GM19372 (cell line): ENCODE data around the gene GRM7.
A peak's percentile ranks its signal among the peaks of the same experiment; 100 is the strongest.

Experiments used
- ATAC-seq: cut with Tn5 transposase; IDR thresholded peaks from one replicate; pipeline ENCODE4 v1.9.1; 2021; ENCODE audit warnings: mild to moderate bottlenecking, low read depth, moderate library complexity; ENCODE audit not compliant: unreplicated experiment

GRM7 gene

DNA sequence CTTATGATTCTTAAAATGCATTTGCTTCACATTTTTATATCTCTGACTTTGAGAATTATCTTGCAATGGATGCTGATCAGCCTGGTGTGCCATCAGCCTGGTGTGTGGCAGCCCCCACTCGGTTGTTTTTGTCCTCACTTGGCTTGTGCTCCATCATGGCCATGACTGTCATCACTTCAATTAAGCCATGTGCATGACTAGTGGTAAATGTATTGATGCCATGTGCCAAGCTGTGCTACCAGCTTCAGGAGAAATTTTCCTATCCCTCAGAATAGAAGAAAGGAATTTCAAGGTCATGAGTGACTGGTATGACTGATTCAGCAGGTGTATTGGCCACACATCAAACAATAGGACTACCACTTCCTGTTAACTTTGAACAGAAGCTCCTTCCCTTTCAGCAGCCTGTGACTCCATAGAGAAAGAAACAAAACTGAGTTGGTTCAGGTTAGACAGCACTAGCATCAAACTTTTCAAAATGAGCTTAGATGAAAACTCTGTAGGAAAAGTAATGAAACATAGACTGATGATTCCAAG lies 251.7 kb downstream of the GRM7 start:
- ATAC-seq, result no peak

DNA sequence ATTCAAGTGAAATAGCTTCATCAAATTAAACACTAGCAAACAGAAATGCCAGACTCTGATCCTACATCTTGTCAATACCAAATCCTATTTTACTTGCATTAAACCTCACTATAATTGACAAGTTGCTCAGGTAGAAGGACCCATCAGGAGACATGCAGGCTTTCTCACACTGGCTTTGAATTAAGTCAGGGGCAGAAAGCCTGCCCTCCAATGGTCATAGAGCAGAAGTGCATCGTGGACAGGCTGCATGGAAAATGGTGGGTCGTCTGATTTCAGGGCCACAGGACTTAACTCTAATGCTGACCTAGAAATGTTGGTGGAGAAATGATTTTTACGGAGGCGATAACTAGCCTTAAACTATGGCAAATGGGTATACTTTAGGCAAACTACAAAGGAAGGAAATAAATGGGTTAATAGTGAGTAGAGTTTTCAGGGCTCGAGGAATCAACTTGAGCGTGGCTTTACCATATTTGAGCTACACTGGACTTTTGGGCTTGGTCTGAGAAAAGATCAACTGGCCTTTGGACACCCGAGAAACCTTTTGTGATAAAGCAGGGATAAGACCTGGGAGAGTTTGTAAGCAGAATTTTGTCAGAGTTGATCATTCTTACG lies 283.9 kb downstream of the GRM7 start:
- ATAC-seq, result no peak

DNA sequence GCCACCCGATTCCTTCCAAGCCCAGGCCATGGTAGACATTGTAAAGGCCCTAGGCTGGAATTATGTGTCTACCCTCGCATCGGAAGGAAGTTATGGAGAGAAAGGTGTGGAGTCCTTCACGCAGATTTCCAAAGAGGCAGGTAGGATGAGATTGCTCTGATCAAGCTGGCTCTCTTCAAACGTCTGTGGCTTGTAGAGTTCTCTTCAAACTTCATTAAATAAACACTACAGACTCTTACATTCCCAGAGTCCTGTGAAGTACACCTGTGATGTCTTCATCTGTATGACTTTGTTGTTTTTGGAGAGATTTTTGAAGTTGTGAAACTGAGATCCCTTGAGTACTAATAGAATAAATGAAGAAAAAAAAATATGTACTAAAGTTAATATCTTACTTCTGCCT lies 285.6 kb downstream of the GRM7 start:
- no peak for ATAC-seq

DNA sequence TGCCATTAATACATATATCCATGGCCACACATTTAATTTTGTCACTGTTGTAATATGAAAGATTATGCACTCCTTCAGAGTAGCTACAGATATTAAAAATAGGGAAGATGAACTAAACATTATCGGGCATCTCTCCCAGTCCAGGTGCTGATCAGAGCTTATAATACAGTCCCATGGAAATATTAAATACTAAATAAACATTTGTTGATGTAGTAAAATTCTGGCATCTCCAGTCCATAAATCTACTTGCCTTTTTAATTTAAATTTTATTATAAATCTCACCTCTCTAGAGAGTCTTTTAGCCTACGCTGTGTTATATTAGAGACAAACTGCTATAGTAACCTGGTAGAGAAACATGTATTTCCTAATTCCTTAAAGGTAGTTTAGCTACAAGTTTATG lies 297.6 kb downstream of the GRM7 start:
- no peak for ATAC-seq

DNA sequence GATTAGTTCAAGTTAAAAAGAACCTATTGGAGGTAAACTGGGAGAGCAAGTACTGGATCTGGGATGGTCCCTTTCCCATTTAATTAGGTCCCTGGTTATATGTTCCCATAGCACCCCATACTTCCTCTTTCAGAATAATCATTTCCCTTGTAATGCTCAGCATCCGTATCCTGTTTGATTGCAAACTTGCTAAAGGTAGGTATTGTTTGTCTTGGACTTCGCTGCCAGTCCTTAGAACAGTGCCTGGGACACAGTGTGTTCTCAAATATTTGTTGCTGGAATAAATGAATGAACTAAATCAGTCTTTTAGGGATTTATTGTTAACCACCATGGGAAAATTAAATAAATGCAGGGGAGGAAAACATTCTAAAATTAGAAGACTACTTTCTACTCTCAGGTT lies 299.8 kb downstream of the GRM7 start:
- ATAC-seq, result no peak

DNA sequence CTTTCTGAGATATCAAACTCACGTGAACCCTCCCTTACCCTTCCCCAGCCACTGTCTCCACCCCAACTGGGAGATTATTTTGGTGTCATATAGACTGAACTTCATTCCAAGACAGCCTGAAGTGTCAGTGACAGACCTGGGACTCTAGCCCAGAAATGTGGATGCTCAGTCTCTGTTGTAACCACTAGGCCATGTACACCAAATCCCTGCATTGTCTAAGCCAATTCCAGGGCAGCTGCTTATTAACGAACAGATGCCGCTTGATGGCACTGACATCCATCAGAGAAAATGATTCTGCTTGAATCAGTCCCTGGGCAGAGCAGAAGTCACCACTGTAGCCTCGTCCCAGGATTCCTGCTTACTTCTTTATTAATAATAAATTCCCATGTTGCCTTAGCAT lies 305.5 kb downstream of the GRM7 start:
- ATAC-seq, result no peak

DNA sequence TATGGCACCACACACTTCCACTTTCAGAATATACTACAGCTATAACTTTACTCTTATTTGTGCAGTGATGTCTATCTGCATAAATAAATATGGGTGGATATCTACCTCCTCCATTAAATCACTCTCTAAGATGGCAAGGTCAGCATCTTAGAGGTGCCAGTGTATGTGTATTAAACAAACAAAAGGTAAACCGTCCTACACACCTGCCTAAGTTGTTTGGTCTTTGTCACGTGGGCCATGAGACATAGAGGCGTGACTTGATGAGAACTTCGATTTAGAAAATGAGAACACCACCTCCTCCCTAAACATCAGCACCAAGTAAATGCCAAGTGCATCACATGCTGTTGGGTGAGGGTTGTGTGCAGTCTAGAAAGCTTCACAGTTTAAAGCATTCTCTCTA lies 310.6 kb downstream of the GRM7 start:
- no peak for ATAC-seq

DNA sequence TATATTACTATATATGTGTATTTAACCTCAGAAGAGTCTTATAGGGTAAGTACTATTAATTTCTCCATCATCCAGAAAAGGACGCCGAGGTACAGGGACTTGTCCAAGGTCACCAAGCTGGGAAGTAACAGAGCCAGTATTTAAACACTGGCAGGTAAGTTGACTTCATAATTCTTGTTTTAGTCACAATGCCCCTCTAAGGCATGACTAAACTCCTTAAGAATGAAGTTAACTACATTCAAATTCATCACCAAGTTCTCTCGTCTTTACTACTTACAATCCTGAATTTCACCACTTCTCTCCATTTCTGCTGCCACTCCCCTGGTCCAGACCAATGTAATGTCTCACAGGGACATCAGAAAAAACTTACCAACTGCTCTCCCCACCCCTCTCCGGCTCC lies 312.1 kb downstream of the GRM7 start:
- no peak for ATAC-seq

DNA sequence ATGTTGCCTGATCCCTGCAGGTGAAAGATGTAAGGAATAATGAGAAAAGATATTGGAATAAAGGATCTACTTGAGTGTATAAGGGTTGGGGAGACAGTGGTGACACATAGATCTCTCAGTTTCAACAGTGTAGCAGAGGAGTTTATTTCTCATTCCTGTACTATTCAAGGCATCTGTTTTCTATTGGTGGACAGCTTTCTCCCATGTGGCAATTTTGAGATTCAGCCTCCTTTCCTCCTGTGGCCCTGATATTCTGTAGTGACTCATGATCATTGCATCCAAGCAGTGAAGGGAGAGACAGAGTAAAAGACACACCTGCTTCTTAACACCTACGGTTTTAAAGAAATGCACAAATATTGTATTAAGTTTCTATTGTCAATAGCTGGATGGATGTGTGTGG lies 327.6 kb downstream of the GRM7 start:
- ATAC-seq, result no peak

DNA sequence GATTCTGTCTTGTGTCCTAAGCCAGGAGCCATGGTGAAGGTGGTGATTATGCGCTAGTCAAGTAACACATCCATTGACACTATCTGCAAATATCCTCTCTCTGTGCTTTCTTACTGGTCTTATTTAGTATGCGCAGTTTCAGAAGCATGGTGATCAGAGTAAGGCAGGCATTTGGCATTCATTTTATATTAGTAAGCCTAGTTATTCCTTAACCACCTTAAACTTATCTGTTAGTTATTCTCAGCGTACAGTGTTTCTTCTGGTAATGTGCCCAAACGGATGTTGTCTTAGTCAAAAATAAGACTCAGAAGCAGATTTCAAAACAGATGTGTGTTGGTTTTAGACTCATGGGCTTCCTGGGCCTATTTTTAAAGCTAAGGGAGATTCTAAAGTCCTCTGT lies 329.2 kb downstream of the GRM7 start:
- peak; percentile 65 for ATAC-seq

DNA sequence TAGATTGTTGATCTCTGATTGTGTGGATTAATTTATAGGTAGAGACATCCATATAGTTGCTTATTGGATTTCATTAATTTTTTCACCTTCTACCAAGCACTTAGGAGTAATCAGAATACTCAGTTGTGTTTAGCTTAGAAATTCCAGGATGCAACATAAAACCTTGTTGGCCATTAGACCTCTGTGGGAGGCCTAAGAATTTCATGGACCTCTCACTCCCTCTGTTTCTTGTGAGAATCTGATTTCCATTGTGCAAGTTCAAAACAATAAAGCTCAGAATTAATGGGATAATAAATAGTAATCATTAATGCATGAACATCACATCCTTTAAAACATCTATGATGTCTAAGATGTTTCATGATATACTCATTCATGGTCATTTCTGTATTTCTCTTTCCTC lies 332.4 kb downstream of the GRM7 start:
- no peak for ATAC-seq

DNA sequence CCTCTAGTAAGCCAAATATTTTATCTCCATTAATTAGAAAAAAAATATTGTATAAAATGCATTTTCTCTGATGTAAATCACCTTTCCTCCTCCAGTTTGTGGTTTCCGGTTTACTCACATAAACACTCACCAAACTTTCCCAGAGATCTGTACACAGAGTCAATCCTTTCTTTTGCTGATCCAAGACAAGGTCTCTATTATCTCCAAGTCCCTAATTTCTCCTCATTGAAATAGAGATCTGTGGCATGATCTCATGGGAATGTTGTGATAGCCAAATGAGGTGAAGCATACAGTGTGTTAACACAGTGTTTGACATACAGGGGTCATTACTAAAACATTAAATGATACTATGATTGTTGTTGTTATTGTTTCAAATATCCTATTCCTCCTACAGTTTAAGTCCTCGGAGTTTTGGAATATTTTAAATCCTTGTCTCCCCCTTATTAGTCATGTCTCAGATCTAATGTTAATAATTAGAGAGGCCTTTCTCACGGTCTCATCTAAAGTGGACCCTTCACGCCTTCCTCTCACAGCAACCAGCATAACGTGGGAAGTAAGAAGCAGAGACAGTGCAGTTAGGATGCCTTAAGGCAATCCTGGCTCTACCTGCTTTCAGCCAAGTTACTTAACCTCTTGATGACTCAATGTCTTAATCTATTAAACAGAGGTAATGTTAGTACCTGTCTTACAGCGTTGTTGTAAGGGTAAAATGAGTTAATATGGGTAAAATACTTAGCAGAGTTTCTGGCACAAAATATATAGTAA lies 333.3 kb downstream of the GRM7 start:
- no peak for ATAC-seq

DNA sequence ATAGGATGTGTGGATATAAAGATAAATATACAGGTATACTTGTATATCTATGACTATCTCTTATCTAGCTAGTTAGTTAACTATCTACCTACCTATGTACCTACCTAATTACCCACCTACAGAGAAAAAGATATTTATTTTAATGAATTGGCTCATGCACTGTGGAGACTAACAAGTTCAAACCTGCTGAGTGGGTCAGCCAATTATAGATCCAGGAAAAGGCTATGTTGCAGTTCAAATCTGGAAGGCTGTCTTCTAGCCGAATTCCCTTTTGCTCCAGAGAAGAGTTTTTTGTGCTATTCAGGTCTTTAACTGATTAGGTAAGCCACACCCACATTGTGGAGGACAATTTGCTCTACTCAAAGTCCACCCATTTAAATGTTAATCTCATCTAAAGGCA lies 335.0 kb downstream of the GRM7 start:
- ATAC-seq, result no peak

DNA sequence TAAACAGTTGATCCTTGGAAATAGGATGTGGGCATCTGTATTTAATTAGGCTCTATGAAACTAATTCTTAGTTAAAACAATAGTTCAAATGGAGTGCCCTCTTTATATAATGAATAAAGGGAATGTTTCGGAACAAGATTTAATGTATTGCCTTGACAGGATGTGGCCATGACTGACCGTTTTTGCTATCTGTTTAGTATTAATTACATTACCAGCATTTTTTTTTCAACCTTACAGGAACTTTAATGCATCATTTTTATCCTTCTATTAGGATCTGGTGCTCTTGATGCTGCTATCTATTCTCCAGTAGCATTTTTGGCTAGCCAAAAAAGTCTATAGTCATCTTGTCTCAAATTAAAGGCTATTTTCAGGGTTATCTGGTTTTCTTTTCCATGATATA lies 340.9 kb downstream of the GRM7 start:
- ATAC-seq, result no peak

DNA sequence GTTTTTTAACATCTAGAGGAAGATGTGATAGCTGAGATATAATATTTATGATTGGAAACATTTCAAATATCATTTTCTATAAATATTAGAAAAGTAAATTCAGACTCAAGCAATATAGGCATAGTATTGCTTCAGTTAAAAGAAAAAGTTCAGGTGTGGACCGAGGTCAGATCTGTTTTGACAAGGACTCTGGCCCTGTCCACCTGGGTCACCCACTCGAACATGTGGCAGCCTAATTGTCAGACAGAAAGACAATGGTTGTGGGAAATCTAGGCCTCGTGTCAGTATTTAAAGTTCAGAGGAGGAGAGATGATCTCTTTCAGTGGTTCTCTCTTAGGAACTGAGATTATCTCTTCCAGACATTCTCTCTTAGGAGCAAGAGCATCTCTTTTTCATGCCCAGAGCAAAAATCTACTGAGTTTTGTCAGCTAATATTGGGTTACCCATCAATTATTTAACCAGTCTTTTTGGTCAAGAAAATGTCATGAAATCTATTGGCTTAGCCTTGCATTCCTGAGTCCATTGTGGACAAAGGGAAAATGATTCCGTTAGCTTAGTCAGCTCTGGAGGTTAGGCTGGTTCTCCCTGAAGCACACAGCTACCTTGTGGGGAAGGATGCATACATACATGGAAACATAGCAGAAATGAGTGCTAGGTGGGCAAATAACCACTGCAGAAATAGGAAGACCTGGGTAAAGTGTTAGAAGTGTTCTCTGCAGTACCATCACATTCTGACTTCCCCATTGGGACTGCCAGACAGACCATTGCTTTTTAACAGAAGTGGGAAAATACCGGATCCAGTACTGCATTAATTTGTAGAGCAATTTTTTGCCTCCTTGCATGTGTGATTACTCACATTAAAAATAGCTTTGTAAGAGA lies 343.3 kb downstream of the GRM7 start:
- ATAC-seq, result peak; percentile 42

DNA sequence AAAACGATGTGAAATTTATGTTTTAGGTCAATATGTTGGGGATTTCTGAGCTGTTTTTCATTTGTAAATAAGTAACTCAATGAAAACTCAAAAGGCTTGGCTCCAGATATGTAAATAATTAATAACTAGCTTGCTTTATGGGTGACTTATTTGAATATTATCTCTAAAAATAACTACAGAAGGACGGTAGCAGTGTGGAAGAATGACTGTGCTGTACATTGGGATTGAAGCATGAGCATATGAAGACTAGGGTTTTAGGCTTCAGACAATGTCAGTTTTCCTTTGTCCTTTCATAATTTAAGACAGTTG lies 343.9 kb downstream of the GRM7 start:
- ATAC-seq, result peak; percentile 42

DNA sequence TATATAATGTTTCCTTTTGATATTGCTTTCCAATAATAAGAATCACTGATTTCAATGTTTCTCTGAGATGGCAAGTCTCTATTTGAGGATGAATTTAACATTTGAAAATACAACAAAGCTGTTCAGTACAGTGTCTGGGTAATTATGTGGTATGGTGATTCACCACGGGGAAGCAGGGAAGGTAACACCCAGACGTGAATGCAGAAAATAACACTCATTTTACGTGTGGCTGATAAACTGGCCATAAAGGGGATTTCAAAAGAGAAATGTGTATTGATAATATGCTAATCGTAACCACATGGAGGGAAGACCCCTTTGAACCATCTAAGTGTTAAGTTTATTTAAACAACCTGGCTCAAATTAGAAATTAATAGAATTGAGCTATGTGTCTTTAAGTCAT lies 344.6 kb downstream of the GRM7 start:
- ATAC-seq, result peak; percentile 48

DNA sequence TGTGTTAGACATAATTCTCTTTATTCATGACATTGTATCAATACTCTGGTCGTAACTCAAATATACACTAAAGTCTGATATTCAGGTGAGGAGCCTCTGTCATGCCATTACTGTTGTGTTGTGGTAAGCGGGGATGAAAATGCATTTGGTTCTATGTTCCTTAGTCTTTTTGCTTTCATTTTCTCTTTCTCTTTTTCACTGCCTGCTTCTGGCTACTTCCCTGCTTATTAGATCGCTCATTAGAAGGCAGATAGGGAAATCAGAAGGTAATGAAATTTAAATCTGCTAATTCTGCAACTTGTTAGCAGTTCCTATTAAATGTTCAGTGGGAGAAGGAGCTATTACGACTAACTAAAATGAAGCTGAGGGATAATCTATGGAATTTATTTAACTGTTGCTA lies 345.0 kb downstream of the GRM7 start:
- peak; percentile 53 for ATAC-seq

DNA sequence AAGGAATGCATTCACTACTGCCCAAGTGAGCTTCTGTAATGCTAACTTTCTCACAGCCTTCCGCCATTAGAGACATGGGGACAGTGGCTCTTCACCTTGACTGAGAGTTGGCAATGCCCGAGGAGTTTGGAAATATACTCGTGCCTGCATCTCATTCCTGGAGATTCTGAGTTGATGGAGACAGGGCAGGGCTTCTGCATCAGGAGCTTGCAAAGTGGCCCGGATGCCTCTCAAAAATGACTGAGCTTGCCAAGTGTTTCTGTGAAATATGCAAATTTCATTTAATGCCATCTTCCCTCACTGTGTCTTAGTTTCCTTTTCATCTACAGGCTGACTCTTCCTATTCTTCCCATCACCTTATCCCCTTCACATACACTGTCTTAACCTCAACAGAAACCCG lies 346.2 kb downstream of the GRM7 start:
- no peak for ATAC-seq

DNA sequence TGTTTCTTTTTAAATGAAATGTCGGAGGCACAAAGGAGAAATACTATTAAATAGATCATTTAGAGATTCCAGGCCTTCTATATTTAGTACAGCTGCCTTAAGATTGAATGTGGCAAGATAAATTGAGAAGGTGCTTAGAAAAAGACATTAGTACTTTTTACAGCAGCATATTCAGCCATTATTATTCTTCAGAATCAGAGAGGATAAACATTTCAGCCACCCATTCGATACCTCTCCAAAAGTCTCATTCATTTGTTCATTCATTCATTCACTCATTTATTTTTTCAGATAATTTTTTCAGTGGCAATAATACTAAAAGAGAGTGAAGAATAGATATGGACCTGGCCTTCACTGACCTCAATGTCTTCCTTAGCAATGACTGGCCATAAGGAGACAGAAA lies 347.0 kb downstream of the GRM7 start:
- ATAC-seq, result no peak

DNA sequence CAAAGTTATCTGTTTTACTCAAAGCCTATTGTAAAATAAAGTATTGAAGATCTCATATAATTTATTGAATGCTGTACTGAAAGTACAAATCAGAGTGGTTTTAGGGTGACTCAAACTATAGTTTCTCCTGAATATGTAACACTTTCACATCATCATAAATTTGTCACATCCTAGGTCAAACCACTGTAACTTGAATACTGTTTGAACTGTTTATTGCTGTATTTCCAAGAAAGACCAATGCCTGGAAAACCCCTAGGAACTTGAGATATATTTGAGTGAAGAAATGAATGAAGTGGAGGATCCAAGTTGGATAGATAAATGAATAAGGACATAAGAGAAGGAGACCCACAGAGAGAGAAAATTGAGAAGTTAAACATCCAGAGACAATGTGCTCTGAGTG lies 348.2 kb downstream of the GRM7 start:
- ATAC-seq, result no peak
